Activated CD4-positive, alpha-beta T cell treated with anti-CD3 and anti-CD28 coated beads, Interleukin-2, amount 50 U/mL, for 48 hours (primary cell): ENCODE results near the gene AKT3.

Source experiments
- DNase-seq, 2 experiments: peaks; one replicate each; pipeline ENCODE4 v3.0.0-alpha.2; 2020

The AKT3 gene

DNA sequence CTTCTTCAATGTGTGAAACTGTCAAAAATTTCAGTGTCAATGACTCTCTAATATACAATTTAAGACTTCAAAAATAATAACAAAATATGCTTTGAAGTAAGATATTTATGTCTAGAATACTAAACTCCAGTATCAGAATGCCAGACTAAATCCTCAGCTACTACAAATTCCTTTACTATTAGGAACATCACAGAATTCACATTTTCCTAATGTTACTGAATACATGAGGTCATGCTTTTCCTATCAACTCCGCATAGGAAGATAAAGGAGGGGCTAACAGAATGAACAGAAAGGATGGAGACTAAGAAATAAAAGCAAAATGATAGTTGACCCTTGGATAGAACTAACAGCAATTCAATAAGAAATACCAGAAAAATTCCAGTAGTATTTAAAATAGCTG is 301.5 kb downstream of the AKT3 start:
- DNase-seq = no peak

GRCh38 chr1:243547891-243548290 is 302.2 kb downstream of the AKT3 start:
- DNase-seq = no peak

DNA sequence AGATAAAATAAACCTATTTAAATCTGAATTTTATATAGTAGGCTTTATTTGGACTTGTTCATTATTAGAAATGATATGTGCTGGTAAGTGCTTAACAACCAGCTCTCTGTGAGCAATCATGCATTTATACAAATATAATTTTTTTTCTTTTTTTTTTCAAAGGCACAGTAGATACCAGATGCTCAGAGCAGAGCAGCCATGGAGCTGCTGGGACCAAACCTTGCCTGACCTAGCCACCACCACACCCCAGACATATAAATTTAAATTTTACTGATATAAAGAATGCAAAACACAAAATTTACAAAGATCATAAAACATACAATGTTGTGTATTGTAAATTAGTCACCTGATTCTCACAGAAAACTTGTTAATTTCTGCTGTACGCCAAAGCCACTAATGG is 303.6 kb downstream of the AKT3 start:
- no peak for DNase-seq

- no peak for DNase-seq
Observed at GRCh38 chr1:243543501-243543900, 306.5 kb downstream of the AKT3 start.

DNA sequence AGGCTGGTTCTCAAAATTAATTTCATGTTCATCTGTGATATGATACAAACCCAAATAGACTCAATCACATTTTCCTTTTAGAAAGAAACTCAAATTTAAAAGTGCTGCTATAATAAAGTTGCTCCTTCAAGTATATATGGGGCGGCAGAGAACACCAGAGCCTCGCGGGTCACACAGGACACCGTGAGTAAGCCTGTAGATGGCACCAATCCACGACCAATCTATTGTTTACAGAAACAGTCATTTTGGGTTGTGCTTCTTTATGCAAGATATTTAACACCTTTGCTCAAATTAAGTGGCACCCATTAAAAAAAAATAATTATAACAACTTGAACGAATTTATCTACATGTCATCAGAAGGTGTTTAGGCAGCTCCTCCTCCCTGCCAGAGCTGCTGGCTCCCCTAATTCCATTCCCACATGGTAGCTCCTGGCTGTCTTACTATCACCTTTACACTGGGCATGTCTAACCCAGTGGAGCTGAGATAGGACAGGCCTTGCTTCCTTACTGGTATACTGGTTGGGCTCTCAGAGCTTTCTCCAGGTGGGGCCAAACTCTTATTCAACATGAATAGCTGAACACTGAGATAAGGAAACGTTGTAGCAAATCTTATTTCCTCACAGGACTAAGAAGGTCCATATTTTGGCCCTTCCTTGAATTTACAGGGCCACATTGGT is 307.2 kb downstream of the AKT3 start:
- no peak for DNase-seq

GRCh38 chr1:243539636-243540035 is 310.4 kb downstream of the AKT3 start:
- DNase-seq = no peak

DNA sequence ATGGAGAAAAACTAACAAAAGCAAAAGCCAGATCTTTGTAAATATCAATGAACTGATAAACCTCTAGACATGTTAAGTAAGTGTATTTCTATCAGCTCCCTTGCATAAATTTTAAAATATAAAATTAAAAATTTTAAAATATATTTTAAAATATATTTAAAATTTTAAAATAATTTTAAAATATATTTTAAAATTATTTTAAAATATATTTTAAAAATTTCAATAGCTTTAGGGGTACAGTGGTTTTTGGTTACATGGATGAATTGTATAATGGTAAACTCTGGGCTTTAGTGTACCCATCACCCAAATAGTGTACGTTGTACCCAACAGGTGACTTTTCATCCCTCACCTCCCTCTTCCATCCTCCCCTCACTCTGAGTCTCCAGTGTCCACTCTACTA is 315.0 kb downstream of the AKT3 start:
- no peak for DNase-seq

GRCh38 chr1:243529512-243529911 is 320.5 kb downstream of the AKT3 start:
- DNase-seq = no peak

DNA sequence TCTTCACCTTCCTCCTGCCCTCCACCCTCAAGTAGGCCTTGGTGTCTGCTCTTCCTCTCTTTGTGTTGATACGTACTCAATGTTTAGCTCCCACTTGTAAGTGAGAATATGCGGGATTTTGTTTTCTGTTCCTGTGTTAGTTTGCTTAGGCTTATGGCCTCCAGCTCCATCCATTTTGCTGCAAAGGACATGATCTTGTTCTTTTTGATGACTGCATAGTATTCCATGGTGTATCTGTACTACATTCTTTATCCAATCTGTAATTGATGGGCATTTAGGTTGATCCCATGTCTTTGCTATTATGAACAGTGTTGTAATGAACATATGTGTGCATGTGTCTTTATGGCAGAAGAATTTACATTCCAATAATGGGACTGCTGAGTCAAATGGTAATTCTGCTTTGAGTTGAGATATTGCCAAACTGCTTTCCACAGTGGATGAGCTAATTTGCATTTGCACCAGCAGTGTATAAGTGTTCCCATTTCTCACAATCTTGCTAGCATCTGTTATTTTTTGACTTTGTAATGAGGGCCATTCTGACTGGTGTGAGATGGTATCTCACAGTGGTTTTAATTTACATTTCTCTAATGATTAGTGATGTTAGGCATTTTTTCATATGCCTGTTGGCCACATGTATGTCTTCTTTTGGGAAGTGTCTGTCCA is 321.5 kb downstream of the AKT3 start:
- DNase-seq = no peak

DNA sequence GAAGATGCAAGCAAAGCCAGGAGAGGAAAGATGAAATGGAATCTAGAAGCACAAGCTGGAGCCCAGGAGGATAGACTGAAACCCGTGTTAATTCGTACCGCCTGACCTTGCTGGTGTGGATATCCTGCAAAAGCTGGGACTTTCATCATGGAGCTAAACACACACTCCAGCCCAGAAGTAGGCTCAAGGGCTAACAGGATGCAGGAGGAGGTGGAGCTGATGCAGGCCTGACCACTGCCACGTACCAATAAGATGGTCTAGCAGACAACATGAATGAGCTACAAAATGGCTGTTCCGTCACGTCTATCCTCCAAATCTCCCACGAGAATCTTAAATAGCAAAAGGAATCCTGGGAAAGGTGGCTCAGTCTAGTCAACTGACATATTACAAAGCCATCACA is 323.9 kb downstream of the AKT3 start:
- no peak for DNase-seq

DNA sequence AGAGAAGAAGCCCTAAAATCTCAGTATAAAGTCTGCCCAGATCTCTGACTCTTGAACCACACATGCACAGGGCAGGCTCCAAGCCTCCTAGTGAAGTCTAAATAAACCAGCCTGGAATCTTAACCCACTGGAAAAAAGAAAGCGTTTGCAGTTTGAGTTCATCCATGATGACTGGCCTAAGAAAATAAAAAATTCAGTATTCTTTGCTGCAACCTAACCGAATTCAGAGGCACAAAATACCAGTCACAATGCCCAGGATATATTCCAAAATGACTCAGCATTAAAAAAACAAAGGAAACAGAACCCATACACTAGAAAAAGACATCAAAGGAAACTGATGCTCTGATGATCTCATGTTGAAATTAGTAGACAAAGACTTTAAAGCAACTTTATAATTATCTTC is 325.0 kb downstream of the AKT3 start:
- no peak for DNase-seq

DNA sequence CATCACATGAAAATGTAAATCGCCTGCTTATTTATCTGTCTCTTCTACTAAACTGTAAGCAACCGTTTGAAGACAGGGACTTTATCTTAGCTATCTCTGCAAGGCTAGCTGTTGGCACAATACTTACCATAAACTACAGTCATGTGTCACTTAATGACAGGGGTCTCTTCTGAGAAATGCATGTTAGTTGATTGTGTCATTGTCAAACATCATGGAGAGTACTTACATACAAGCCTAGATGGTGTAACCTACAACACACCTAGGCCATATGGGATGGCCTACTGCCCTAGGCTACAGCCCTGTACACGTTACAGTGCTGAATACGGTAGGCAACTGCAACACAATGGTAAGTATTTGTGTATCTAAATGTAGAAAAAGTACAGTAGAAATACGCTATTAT is 326.3 kb downstream of the AKT3 start:
- no peak for DNase-seq

DNA sequence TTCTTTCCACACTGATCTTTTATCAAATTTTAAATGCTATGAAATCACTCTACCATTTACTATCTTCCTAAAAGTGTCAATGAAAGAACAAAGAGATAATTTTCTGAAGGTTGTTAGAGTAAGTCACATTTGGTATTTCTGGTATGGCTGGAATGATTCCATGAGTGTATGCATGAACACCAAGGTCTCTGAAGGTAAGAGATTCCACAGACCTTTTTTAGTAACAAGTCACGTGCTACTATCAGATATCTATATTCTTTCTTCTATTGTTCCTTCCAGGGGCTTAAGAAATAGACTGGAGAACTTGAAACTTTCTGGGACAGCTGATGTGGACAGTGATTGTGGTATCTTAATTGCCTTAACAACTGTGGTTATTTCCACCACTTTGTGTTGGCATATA is 329.2 kb downstream of the AKT3 start:
- DNase-seq = no peak

DNA sequence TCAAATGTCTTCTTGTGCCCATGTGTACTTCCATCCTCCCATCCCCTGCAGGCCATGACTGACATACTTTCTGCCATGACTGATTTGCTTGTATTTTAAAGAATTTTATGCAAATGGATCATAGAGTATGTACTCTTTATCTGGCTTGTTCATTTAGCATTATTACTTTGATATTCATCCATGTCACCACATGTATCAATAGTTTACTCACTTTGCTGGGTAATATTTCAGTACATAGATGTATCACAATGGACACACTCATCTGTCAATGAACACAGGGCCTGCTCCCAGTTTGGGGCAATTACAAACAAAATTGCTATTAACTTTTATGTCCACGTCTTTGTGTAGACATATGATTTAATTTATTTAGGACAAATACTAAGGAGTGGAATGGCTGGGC is 335.1 kb downstream of the AKT3 start:
- DNase-seq = no peak

DNA sequence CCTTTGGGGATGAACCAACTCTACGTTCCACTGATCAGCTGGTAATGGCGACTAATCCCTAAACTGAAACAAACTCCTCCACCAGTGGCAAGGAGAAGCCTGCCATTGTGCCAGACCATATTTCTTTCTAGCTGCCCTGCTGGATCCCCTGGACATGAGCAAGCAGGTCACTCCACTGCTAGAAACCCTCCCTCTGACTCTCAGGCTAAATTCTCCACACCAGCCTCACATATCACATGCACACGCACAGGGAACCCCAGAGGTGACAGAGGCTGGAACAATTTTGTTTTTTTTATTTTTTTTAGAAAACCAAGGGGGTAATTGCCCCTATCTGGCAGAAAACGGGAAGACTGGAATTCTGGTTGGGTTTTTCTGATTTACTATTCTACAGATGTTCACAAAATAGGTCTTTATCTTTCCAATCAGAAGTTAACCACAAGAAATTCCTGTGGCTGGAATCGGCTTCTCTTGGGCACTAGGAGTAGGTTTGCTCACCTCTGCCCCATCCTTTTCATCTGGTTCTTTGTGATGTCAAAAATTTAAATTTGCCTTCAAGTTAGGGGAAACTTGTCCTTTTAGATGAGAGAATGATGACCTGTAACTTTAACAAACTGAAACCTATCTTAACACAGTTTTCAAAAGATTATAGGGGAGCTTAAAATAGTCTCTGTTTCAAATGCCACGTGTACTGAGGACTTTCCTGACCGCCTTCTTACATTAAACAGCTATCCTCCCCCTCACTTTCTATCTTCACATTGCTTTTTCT is 336.1 kb downstream of the AKT3 start:
- DNase-seq = no peak

DNA sequence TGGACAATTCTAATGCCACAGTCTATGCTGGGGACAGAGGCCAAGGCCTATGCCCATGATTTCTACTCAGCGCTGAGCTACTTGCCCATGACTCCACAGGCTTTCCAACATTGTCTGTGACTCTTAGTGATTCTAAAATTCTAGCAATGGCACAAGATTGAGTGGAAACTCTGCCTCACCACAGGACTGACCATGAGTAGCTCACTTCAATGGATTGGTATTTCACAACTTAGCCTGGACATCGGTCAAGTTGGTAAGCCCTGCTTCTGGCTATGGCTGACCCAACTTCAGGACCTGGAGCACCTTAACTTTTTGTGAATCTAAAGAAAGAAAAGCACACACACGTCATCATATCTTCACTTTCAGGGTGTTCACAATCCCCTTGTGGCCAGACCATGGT is 339.1 kb downstream of the AKT3 start:
- DNase-seq = no peak

GRCh38 chr1:243508943-243509342 is 341.1 kb downstream of the AKT3 start:
- DNase-seq = no peak

DNA sequence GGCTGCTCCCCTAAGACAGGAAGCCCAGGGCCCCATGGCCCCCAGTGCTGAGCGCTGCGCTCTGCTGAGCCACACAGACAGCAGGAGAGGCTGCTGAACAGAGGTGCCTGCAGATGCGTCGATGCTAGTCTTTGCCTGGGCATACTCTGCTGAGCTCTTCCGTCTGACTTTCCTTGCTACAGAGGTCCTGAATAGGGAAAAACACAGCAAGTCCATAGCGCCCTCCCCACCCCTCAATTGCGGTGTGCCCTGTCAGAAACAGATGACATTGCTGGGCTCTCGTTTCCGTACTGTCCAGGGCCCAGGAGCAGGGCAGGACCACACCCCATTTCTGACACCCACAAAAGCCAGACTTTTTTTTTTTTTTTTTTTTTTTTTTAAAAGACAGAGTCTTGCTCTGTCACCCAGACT is 341.7 kb downstream of the AKT3 start:
- no peak for DNase-seq

GRCh38 chr1:243507672-243508302 is 342.3 kb downstream of the AKT3 start:
- DNase-seq = no peak

GRCh38 chr1:243507001-243507671 is 342.9 kb downstream of the AKT3 start:
- no peak for DNase-seq

DNA sequence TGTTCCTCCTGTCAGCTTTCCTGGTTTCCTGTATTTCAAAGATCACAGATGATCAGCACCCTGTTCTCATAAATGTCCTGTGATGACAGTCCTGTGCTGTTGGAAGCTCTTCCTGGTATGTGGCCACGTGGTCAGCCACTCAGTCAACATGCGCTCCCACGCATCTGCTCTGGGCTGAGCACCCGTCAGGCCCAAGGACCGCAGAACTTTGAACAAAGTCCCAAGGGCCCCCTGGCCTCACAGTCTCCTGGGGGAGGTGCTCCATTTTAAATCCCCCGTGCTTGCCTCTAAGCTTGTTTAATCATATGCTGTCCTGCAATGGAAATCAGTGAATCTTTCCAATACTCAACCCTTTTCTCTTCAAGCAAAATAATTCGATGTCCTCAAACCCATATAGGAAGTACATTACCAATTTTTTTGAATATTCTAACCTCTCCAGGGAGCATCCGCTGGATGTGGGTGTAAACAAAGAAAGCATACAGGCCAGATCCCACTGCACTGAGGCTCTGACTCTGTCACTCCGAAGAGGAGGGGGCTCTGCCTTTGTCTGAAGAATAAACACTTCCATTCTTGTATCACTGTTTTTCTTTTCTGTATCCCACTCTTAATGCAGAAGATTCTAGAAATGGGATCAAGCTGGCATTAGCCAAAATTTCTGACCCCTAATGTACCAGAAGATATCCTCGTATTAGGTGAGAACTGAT is 343.9 kb downstream of the AKT3 start:
- no peak for DNase-seq

GRCh38 chr1:243503155-243503554 is 346.9 kb downstream of the AKT3 start:
- no peak for DNase-seq

DNA sequence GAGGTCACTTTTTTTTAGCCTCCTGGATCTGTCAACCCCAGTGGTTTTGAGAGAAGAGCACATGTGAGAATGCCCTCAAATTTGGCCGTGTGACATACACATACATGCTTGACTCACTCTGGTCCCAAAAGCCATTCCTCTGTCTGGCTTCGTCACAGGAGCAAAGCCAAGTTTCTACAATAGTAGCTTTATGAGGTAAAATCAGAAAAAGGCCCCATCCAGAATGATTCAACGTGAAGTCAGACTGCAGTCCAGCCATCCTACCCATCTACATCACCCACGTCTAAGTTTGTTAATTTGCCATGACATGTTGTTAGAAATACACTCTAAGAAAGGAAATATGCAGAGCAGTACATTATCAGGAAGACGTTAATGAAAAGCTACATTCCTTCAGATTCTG is 349.0 kb downstream of the AKT3 start:
- no peak for DNase-seq
